ENCODE measurements around the gene DNMT3L. TPM values are rescaled to one million over a fixed set of nuclear protein-coding genes. Genes with fewer than 3 reads are reported as not detected.

The DNMT3L gene
- total RNA-seq, 1 donor from 2014 or later, result not detected

DNA sequence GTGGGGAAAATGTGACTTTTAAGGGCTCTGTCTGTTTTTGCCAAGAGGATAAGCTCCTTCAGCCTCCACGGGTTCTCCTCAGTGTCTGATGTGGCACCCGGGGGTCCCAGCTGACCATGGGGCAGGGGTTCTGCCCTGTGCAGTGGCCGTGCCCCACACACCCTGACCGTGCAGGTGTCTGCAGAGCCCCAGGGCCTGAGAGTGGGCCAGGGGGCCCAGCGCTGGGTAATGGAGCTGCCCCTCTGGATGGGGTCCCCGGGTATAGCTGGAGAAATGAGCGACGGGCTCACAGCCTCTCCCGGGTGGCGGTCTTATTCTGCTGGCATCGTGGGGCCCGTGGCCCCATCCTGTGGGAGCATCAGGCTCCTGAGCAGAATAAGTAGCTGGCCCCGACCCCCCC lies 35.2 kb upstream of the DNMT3L start:
- DNase-seq (ENCODE audit: low read depth, low spot score), result no peak
- no peaks in the 10 kb centered on the region for H3K36me3 Mint-ChIP-seq (ENCODE audit: low read depth)
- H3K4me1 Mint-ChIP-seq, result peaks cover 9% of the 10 kb centered on the region
- H3K27ac Mint-ChIP-seq (ENCODE audit: unreplicated experiment), result no peak overlapping the region
- no peaks in the 10 kb centered on the region for H3K9me3 Mint-ChIP-seq
- peaks cover 12% of the 10 kb centered on the region for H3K27me3 Mint-ChIP-seq (ENCODE audit: low read depth)
- no peak overlapping the region for H3K4me3 Mint-ChIP-seq
- TF ChIP-seq, protein P1, sequence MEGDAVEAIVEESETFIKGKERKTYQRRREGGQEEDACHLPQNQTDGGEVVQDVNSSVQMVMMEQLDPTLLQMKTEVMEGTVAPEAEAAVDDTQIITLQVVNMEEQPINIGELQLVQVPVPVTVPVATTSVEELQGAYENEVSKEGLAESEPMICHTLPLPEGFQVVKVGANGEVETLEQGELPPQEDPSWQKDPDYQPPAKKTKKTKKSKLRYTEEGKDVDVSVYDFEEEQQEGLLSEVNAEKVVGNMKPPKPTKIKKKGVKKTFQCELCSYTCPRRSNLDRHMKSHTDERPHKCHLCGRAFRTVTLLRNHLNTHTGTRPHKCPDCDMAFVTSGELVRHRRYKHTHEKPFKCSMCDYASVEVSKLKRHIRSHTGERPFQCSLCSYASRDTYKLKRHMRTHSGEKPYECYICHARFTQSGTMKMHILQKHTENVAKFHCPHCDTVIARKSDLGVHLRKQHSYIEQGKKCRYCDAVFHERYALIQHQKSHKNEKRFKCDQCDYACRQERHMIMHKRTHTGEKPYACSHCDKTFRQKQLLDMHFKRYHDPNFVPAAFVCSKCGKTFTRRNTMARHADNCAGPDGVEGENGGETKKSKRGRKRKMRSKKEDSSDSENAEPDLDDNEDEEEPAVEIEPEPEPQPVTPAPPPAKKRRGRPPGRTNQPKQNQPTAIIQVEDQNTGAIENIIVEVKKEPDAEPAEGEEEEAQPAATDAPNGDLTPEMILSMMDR (conservative IDR thresholded peaks at IDR 0.05), result no peak

DNA sequence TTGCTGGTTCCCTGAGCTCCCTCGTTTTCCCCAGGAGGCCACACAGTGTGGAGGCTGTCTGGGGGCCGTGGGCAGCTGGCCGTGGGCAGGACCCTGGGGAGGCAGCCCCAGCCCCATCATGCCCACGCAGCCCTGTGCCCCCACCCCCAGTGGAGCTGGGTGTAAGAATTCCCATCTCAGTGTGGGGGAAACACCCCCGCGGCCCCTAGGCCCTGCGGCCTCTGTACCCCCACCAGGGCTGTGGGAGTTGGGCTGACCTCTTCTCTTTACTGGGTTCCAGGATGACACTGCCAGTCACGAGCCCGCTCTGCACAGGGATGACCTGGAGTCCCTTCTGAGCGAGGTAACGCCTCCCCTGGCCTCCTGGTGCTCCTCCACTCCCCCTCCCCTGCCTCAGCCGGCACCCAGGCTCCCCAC lies 34.4 kb upstream of the DNMT3L start:
- no peak for DNase-seq (ENCODE audit: low read depth, low spot score)
- H3K27me3 Mint-ChIP-seq (ENCODE audit: low read depth), result peaks cover 12% of the 10 kb centered on the region
- peaks cover 9% of the 10 kb centered on the region for H3K4me1 Mint-ChIP-seq
- TF ChIP-seq, protein P1 (conservative IDR thresholded peaks at IDR 0.05), result no peak
- no peaks in the 10 kb centered on the region for H3K36me3 Mint-ChIP-seq (ENCODE audit: low read depth)
- no peak overlapping the region for H3K4me3 Mint-ChIP-seq
- H3K9me3 Mint-ChIP-seq, result no peaks in the 10 kb centered on the region
- no peak overlapping the region for H3K27ac Mint-ChIP-seq (ENCODE audit: unreplicated experiment)

DNA sequence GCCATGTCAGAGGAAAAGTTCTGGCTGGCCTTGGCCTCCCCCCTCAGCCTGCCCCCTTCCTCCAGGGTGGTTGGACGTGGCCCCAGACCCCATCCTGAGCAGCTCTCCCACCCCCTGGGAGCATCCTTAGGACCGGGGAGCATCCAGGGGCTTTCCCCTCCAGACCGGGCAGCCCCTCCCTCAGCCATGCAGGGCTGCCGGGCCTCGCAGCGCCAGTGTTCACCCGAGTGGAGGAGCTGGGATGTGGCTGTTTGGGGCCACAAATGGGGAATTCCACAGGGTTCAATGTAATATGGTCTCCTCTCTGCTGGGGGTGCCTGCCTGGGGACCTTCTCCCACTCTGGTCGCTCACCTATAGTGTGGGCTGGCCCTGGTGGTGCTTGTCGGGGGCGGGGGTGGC lies 33.9 kb upstream of the DNMT3L start:
- Mint-ChIP-seq H3K4me1 (peaks cover 5% of the 10 kb centered on the region), H3K27ac (ENCODE audit: unreplicated experiment) (no peak overlapping the region), H3K27me3 (ENCODE audit: low read depth) (peaks cover 12% of the 10 kb centered on the region), H3K9me3 (no peaks in the 10 kb centered on the region), H3K4me3 (no peak overlapping the region), H3K36me3 (ENCODE audit: low read depth) (no peaks in the 10 kb centered on the region)
- no peak for DNase-seq (ENCODE audit: low read depth, low spot score)
- TF ChIP-seq, protein P1 (conservative IDR thresholded peaks at IDR 0.05), result no peak

DNA sequence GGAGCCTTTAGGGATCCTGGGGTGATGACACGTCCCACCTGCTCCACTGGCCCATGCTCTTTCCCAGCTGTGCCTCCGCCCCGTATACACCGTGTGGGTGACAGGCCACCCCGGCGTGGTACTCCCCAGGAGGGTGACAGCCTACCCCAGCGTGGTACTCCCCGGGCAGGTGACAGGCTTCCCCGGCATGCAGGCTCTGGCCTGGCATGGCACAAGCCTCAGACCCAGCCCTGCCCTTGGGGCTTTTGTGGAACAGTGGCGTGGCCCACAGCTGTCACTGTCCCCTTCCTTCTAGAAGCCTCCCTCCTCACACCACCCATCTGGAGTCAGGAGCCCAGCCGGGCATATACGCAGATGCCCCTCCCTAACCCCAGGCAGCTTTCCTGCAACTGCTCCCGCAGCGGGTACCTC lies 33.5 kb upstream of the DNMT3L start:
- no peak for DNase-seq (ENCODE audit: low read depth, low spot score)
- H3K4me1 Mint-ChIP-seq, result peaks cover 5% of the 10 kb centered on the region
- TF ChIP-seq, protein P1 (conservative IDR thresholded peaks at IDR 0.05), result no peak

DNA sequence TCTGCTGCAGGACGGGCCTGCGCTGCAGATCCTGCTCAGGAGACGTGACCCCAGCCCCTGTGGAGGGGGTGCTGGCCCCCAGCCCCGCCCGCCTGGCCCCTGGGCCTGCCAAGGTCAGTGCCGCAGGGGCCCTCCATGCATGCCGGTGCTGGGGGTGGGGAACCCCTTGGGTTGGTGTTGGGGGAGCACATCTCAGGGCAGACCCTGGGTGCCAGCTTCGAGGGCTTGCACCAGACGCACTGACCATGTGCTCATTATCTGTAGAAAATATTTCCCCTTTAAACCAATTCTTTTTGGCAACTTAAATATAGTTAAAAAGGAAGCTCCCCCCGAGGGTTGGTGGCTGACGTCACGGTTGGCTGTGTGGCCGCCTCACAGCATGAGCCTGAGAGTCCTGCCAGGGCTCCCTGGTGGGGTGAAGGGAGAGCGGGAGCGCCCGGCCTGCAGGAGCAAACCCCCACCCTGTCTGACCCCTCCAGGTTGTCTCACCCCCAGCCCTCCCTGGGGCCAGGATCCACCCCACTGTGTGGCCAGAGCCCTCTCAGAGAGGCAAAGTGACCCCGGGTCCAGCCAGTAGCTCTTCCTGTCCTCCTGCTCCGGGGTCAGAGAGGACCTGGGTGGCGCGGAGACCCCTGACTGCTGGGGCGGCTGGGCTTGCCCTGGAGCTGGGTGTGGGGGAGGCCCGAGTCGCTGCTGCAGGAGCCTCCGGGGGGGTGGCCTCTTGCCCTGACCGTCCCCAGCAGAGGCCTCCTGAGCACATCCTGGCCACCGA lies 32.9 kb upstream of the DNMT3L start:
- TF ChIP-seq, protein P1 (conservative IDR thresholded peaks at IDR 0.05), result no peak
- H3K36me3 Mint-ChIP-seq (ENCODE audit: low read depth), result no peaks in the 10 kb centered on the region
- H3K4me3 Mint-ChIP-seq, result no peak overlapping the region
- H3K27me3 Mint-ChIP-seq (ENCODE audit: low read depth), result peaks cover 12% of the 10 kb centered on the region
- H3K27ac Mint-ChIP-seq (ENCODE audit: unreplicated experiment), result no peak overlapping the region
- H3K4me1 Mint-ChIP-seq, result peaks cover 5% of the 10 kb centered on the region
- H3K9me3 Mint-ChIP-seq, result no peaks in the 10 kb centered on the region
- DNase-seq (ENCODE audit: low read depth, low spot score), result no peak

More for the DNA sequence above, 33.5 kb upstream of the DNMT3L start:
- H3K27ac Mint-ChIP-seq (ENCODE audit: unreplicated experiment), result no peak overlapping the region
- H3K9me3 Mint-ChIP-seq, result no peaks in the 10 kb centered on the region
- H3K27me3 Mint-ChIP-seq (ENCODE audit: low read depth), result peaks cover 12% of the 10 kb centered on the region
- H3K4me3 Mint-ChIP-seq, result no peak overlapping the region
- no peaks in the 10 kb centered on the region for H3K36me3 Mint-ChIP-seq (ENCODE audit: low read depth)
